B cell (primary cell): ENCODE data around the gene KIAA1191. TPM values are rescaled to one million over a fixed set of nuclear protein-coding genes. Genes with fewer than 3 reads are reported as not detected.

ENCODE experiments used
- ATAC-seq: fragments of 200-7000 bp; cut with Tn5 transposase; one replicate; pipeline ENCODE4 v1.10.0; 2021; ENCODE audit warnings: low read depth, mild to moderate bottlenecking, moderate number of reproducible peaks, moderate library complexity
- CTCF ChIA-PET: fragments of 350-600 bp; sonication (Branson Sonifier 250); formaldehyde crosslinking; loops from one replicate; lab custom pipeline; 2021; ENCODE audit warnings: antibody characterized with exemption, inconsistent platforms; lab: Charles Lee
- POLR2A ChIA-PET: fragments of 350-600 bp; sonication (Branson Sonifier 250); formaldehyde crosslinking; loops from one replicate; lab custom pipeline; 2021; ENCODE audit warnings: antibody characterized with exemption; lab: Charles Lee
- DNase-seq: peaks from one replicate; pipeline ENCODE4 v3.0.0; 2013
- H2AFZ ChIP-seq: 2 replicates; pipeline ENCODE4 v1.6.1; 2012; ENCODE audit warnings: mild to moderate bottlenecking, low read depth, low read length; ENCODE audit not compliant: insufficient read depth, poor library complexity, severe bottlenecking
- H3K27ac ChIP-seq, 2 donors: 1 replicate in 1 of 2; 2 replicates in 1 of 2; pipeline ENCODE4 v1.5.1; 2012 to 2013; ENCODE audit warnings: low read length in 2 of 2, mild to moderate bottlenecking in 2 of 2, moderate library complexity in 1 of 2
- H3K27me3 ChIP-seq, 4 experiments: fragments of 200-600 bp in 1 of 4; sonication (generic) in 1 of 4; replicated peaks in 1 of 4; 1 replicate in 2 of 4; 2 replicates in 2 of 4; pipeline versions ENCODE4 v1.6.1 to v1.7.0; 2013 to 2016; ENCODE audit warnings: low read length in 3 of 4, mild to moderate bottlenecking in 2 of 4, mixed read lengths in 1 of 4, moderate library complexity in 1 of 4; ENCODE audit not compliant: insufficient read depth in 4 of 4, control insufficient read depth in 3 of 4; ENCODE audit errors: control extremely low read depth in 1 of 4
- H3K36me3 ChIP-seq, 2 experiments: replicated peaks in 1 of 2; 1 replicate in 1 of 2; 2 replicates in 1 of 2; pipeline versions ENCODE4 v1.6.1 to v1.7.1; 2013; ENCODE audit warnings: low read length in 1 of 2; ENCODE audit not compliant: insufficient read depth in 2 of 2, control insufficient read depth in 1 of 2; ENCODE audit errors: control extremely low read depth in 1 of 2, extremely low read depth in 1 of 2
- H3K4me1 ChIP-seq, 2 donors: fragments of 200-600 bp in 1 of 2; sonication (generic) in 1 of 2; 1 replicate in 1 of 2; 2 replicates in 1 of 2; pipeline versions ENCODE4 v1.5.1 to v1.6.1; 2013 to 2017; ENCODE audit warnings: low read length in 2 of 2; ENCODE audit not compliant: control insufficient read depth in 2 of 2, insufficient read depth in 2 of 2
- H3K4me2 ChIP-seq: replicated peaks from 2 replicates; pipeline ENCODE3; 2012; ENCODE audit warnings: mild to moderate bottlenecking, low read depth, low read length; ENCODE audit not compliant: poor library complexity, severe bottlenecking
- H3K4me3 ChIP-seq, 5 experiments: fragments of 200-600 bp in 1 of 5; sonication (generic) in 1 of 5; 1 replicate in 3 of 5; 2 replicates in 2 of 5; pipeline versions ENCODE4 v1.5.1 to v1.7.0; 2011 to 2016; ENCODE audit warnings: low read length in 4 of 5, mild to moderate bottlenecking in 4 of 5, low read depth in 2 of 5, control low read depth in 1 of 5, moderate library complexity in 1 of 5; ENCODE audit not compliant: insufficient read depth in 1 of 5; ENCODE audit errors: control extremely low read depth in 1 of 5, extremely low read depth in 1 of 5
- H3K79me2 ChIP-seq: fragments of 200-600 bp; sonication (generic); one replicate; pipeline ENCODE4 v1.6.0; 2016; ENCODE audit warnings: low read length; ENCODE audit not compliant: control insufficient read depth, insufficient read depth
- H3K9ac ChIP-seq: fragments of 200-600 bp; sonication (generic); 2 replicates; pipeline ENCODE4 v1.6.1; 2017; ENCODE audit warnings: mild to moderate bottlenecking, low read length, moderate library complexity
- H3K9me3 ChIP-seq, 3 donors: one replicate each; pipeline versions ENCODE4 v1.6.1 to v1.7.1; 2013; ENCODE audit warnings: low read length in 2 of 3; ENCODE audit not compliant: control insufficient read depth in 2 of 3, insufficient read depth in 1 of 3; ENCODE audit errors: control extremely low read depth in 1 of 3
- H4K20me1 ChIP-seq: 2 replicates; pipeline ENCODE4 v1.6.0; 2012; ENCODE audit warnings: mild to moderate bottlenecking, low read length; ENCODE audit not compliant: insufficient read depth, control insufficient read depth, poor library complexity, severe bottlenecking
- H3K27ac Mint-ChIP-seq: one replicate; pipeline ENCODE4 v1.8.0; 2021; ENCODE audit warnings: mixed read lengths
- H3K27me3 Mint-ChIP-seq: one replicate; pipeline ENCODE4 v1.8.0; 2021; ENCODE audit warnings: mixed read lengths
- H3K4me1 Mint-ChIP-seq: one replicate; pipeline ENCODE4 v1.8.0; 2021; ENCODE audit warnings: mixed read lengths
- H3K4me3 Mint-ChIP-seq: one replicate; pipeline ENCODE4 v1.8.0; 2021; ENCODE audit warnings: mixed read lengths
- H3K9me3 Mint-ChIP-seq: one replicate; pipeline ENCODE4 v1.8.0; 2022; ENCODE audit warnings: mixed read lengths; ENCODE audit not compliant: insufficient read depth
- EZH2 ChIP-seq: IDR thresholded peaks from 2 replicates; pipeline ENCODE4 v1.6.1; 2012; ENCODE audit warnings: borderline replicate concordance, low read depth, mild to moderate bottlenecking, moderate library complexity, low read length; ENCODE audit not compliant: insufficient read depth, poor library complexity, severe bottlenecking
- WGBS: methylation state at CpG from one replicate; pipeline ENCODE4 v1.1.5; 2013; ENCODE audit warnings: missing lambda C conversion rate; ENCODE audit not compliant: insufficient coverage; 5-methylcytosine and 5-hydroxymethylcytosine counted together
- intact Hi-C: fragments of 100-400 bp; cut with micrococcal nuclease; formaldehyde crosslinking; loops from one replicate; pipeline ENCODE4 v1.10.0; 2022
- polyA plus RNA-seq: library from polyadenylated mRNA; depleted of rRNA; stranded (reverse); fragments of >200 nt; gene quantifications from 2 replicates; pipeline ENCODE4 v1.2.3, GENCODE V29; 2012
- total RNA-seq, 2 donors: library from RNA; stranded (reverse); fragments of 120-200 nt in 1 of 2; gene quantifications; 1 replicate in 1 of 2; 2 replicates in 1 of 2; pipeline versions ENCODE4 v1.2.3 to v1.2.4, GENCODE V29; 2013 to 2022
- TF ChIP-seq, protein P1 (sequence below): fragments of 200-600 bp; IDR thresholded peaks from one replicate; pipeline ENCODE4 v1.8.0; 2022; ENCODE audit warnings: antibody characterized with exemption, mild to moderate bottlenecking

Gene KIAA1191
- total and polyA plus RNA-seq, 2 donors (not counting 1 experiment from before 2014, with no cell fraction given), result 61.2 to 82.9 TPM

DNA sequence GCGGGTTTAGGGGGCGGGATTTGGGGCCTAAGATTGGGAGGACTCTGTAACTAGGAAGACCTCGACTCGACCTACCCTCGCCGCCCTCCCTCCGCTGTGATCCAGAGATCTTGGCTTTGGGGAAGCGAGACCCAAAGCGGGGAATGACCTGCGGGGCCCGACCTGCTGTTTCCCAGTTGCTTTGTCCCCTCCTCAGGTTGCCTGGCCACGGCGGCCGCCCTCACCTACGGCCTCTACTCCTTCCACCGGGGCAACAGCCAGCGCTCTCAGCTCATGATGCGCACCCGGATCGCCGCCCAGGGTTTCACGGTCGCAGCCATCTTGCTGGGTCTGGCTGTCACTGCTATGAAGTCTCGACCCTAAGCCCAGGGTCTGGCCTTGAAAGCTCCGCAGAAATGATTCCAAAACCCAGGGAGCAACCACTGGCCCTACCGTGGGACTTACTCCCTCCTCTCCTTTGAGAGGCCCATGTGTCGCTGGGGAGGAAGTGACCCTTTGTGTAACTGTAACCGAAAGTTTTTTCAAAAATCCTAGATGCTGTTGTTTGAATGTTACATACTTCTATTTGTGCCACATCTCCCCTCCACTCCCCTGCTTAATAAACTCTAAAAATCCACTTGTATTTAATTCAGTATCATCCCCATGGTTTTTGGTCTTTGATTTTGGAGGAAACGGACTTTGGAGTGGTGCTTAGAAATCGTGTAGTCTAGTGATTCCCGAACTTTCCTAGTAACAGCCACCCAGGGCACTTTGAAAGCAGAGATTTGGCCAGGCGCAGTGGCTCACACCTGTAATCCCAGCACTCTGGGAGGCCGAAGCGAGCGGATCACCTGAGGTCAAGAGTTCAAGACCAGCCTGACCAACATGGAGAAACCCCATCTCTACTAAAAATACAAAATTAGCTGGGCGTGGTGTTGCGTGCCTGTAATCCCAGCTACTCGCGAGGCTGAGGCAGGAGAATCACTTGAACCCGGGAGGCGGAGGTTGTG, 27.9 kb upstream of the KIAA1191 start:
- Histone ChIP-seq H4K20me1 (peaks cover 9% of the 10 kb centered on the region), H3K4me1 (peaks cover 19 to 29% of the 10 kb centered on the region in 2 donors), H3K79me2 (peaks cover 45% of the 10 kb centered on the region), H3K9me3 (no peaks in the 10 kb centered on the region), H3K36me3 (peaks cover 0 to 31% of the 10 kb centered on the region in 2 experiments), H3K27ac (peak overlapping the region; percentile 90 to 93), H3K4me2 (peak overlapping the region; percentile 89), H2AFZ (peak overlapping the region; percentile 96), H3K27me3 (no peaks in the 10 kb centered on the region), H3K4me3 (peak overlapping the region; percentile 69 to 98 (median 93)), H3K9ac (peak overlapping the region; percentile 96)
- intact Hi-C loops, result loop anchor here (1.0 to 10.0 kb wide), 7 partner anchors 17 to 618 kb away; partner anchors contain the start of genes ARL10, KIAA1191, RNF44 and SIMC1
- POLR2A ChIA-PET, result interaction anchor here (0.6 to 2.2 kb wide), 7 partner anchors 24 to 148 kb away, joined by 3 to 16 read pairs (median 6); partner anchors contain the start of genes CLTB, FAF2, KIAA1191 and RNF44
- 17% methylated on average over 27 of the region's 41 CpGs for WGBS
- H3K27me3 Mint-ChIP-seq, result no peaks in the 10 kb centered on the region
- DNase-seq (no peak), ATAC-seq (peak; percentile 23)
- no peaks in the 10 kb centered on the region for H3K9me3 Mint-ChIP-seq
- H3K4me3 Mint-ChIP-seq, result peak overlapping the region; percentile 100
- H3K27ac Mint-ChIP-seq, result peak overlapping the region; percentile 100
- TF ChIP-seq, protein P1, sequence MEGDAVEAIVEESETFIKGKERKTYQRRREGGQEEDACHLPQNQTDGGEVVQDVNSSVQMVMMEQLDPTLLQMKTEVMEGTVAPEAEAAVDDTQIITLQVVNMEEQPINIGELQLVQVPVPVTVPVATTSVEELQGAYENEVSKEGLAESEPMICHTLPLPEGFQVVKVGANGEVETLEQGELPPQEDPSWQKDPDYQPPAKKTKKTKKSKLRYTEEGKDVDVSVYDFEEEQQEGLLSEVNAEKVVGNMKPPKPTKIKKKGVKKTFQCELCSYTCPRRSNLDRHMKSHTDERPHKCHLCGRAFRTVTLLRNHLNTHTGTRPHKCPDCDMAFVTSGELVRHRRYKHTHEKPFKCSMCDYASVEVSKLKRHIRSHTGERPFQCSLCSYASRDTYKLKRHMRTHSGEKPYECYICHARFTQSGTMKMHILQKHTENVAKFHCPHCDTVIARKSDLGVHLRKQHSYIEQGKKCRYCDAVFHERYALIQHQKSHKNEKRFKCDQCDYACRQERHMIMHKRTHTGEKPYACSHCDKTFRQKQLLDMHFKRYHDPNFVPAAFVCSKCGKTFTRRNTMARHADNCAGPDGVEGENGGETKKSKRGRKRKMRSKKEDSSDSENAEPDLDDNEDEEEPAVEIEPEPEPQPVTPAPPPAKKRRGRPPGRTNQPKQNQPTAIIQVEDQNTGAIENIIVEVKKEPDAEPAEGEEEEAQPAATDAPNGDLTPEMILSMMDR, result no peak
- no peak for TF ChIP-seq EZH2
- peaks cover 26% of the 10 kb centered on the region for H3K4me1 Mint-ChIP-seq
- CTCF ChIA-PET, result interaction anchor here (1.1 to 1.5 kb wide), 4 partner anchors 24 to 154 kb away, joined by 3 to 4 read pairs (median 4); partner anchors contain the start of gene ARL10
